T-helper 2 cell treated with Interferon-gamma antibody and Interleukin-4, amounts not matched to agents 100 ng/mL and 5 ng/mL, for 36 hours (primary cell): ENCODE data around the gene SPINT3. TPM values are rescaled to one million over a fixed set of nuclear protein-coding genes. Genes with fewer than 3 reads are reported as not detected.

Source experiments
- intact Hi-C: fragments of 100-400 bp; cut with micrococcal nuclease; formaldehyde crosslinking; loops from one replicate; pipeline ENCODE4 v1.15.1; 2023
- total RNA-seq: library from RNA; stranded (reverse); gene quantifications from 2 replicates; pipeline ENCODE4 v1.2.3, GENCODE V29; 2022

SPINT3 gene
- total RNA-seq, 1 donor from 2014 or later, result not detected

DNA sequence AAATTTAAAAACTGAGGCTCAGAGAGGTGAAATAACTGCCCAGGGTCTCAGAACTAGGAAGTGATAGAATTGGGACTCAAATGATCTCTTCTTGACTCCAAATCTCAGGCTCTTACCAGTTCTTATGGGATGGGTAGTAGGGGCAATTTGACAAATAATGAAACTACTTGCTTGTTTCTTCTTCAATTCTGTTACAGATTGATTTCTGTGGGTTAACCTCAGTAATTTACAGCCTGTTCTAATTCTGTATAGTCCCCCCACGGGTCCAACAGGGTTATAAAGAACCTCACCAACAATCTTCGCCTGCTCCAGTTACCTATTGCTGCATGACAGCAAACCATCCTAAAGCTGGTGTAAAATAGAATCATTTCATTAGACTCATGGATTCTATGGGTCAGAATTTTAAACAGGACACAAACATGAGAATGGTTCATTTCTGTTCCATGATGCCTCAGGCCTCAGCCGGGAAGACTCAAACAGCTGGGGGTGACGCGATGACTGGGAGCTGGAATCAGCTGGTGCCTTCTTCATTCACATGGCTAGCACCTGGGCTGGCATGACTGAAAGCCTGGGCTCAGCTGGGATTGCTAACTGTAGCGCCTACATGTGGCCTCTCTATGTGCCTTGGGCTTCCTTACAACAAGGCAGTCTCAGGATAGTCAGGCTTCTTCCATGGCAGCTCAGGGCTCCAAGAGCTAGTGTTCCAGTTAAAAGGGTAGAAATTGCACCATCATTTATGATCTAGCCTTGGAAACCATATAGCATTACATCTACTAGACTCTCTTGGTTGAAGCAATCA, 52.5 kb downstream of the SPINT3 start:
- intact Hi-C loops, result no loop called here

Other genes with a start within 250 kb of the SPINT3 start
- gene RBPJL, start 208.8 kb downstream of the SPINT3 start, total RNA-seq, result not detected in 2 replicates
- gene MATN4, start 207.3 kb downstream of the SPINT3 start, total RNA-seq, result 0.16 and 0.34 TPM in 2 replicates
- 21.9 and 24.6 TPM in 2 replicates for gene SDC4, start 167.2 kb downstream of the SPINT3 start, total RNA-seq
- gene SYS1, start 152.5 kb downstream of the SPINT3 start, total RNA-seq, result 17.8 and 19.6 TPM in 2 replicates
- gene TP53TG5, start 137.3 kb downstream of the SPINT3 start, total RNA-seq, result 0.09 and 0.11 TPM in 2 replicates
- 10.6 and 10.9 TPM in 2 replicates for gene DBNDD2, start 107.3 kb downstream of the SPINT3 start, total RNA-seq
- 70.6 and 72.5 TPM in 2 replicates for gene PIGT, start 99.5 kb downstream of the SPINT3 start, total RNA-seq
- 0.52 TPM in 1 of 2 replicates, not detected in the other for gene WFDC2, start 45.9 kb downstream of the SPINT3 start, total RNA-seq
- not detected in 2 replicates for gene WFDC6, start 23.9 kb upstream of the SPINT3 start, total RNA-seq
- gene EPPIN, start 31.8 kb upstream of the SPINT3 start, total RNA-seq, result not detected in 2 replicates
- not detected in 2 replicates for gene WFDC8, start 63.7 kb upstream of the SPINT3 start, total RNA-seq
- not detected in 2 replicates for gene WFDC10A, start 114.1 kb upstream of the SPINT3 start, total RNA-seq
- gene WFDC9, start 115.7 kb upstream of the SPINT3 start, total RNA-seq, result not detected in 2 replicates
- not detected in 2 replicates for gene WFDC11, start 154.6 kb upstream of the SPINT3 start, total RNA-seq
- gene WFDC13, start 186.4 kb upstream of the SPINT3 start, total RNA-seq, result not detected in 2 replicates
- not detected in 2 replicates for gene WFDC10B, start 189.4 kb upstream of the SPINT3 start, total RNA-seq
- not detected in 2 replicates for gene SPINT4, start 206.7 kb upstream of the SPINT3 start, total RNA-seq